WERI-Rb-1 (cell line): Measurements from ENCODE around the gene CARS1.

Experiments
- DNase-seq: peaks from one replicate; pipeline ENCODE4 v3.0.0-alpha.2; 2020
- H3K27ac ChIP-seq: fragments of 250-450 bp; sonication (Bioruptor Pico); 2 replicates; pipeline ENCODE4 v1.5.1; 2020; ENCODE audit warnings: mild to moderate bottlenecking, moderate library complexity
- H3K27me3 ChIP-seq: fragments of 250-450 bp; sonication (Bioruptor Pico); 2 replicates; pipeline ENCODE4 v1.5.1; 2021; ENCODE audit warnings: mild to moderate bottlenecking, low read depth, moderate library complexity; ENCODE audit not compliant: insufficient read depth, severe bottlenecking
- H3K36me3 ChIP-seq: fragments of 250-450 bp; sonication (Bioruptor Pico); 2 replicates; pipeline ENCODE4 v1.5.1; 2020; ENCODE audit warnings: mild to moderate bottlenecking, moderate library complexity
- H3K4me3 ChIP-seq: 2 replicates; pipeline ENCODE4 v1.5.1; 2011; ENCODE audit warnings: low read depth, mild to moderate bottlenecking, control low read depth, low read length
- H3K9me3 ChIP-seq: fragments of 250-450 bp; sonication (Bioruptor Pico); 2 replicates; pipeline ENCODE4 v1.5.1; 2021; ENCODE audit warnings: mild to moderate bottlenecking, moderate library complexity; ENCODE audit not compliant: severe bottlenecking
- CTCF ChIP-seq: IDR thresholded peaks from 2 replicates; pipeline ENCODE4 v1.5.1; 2011; ENCODE audit warnings: low read depth, mild to moderate bottlenecking, control low read depth, inconsistent platforms, low read length

Gene CARS1

GRCh38 chr11:3086671-3087150 lies 29.5 kb upstream of the CARS1 start:
- no peaks in the 10 kb centered on the region for H3K36me3 ChIP-seq
- no peak for DNase-seq
- H3K9me3 ChIP-seq = no peaks in the 10 kb centered on the region
- H3K27ac ChIP-seq = no peak overlapping the region
- TF ChIP-seq CTCF = no peak
- H3K27me3 ChIP-seq = no peaks in the 10 kb centered on the region
- no peak overlapping the region for H3K4me3 ChIP-seq

GRCh38 chr11:3086114-3086513 lies 28.9 kb upstream of the CARS1 start:
- Histone ChIP-seq H3K9me3 (no peaks in the 10 kb centered on the region), H3K27me3 (no peaks in the 10 kb centered on the region), H3K36me3 (no peaks in the 10 kb centered on the region), H3K27ac (no peak overlapping the region), H3K4me3 (no peak overlapping the region)
- no peak for DNase-seq
- no peak for TF ChIP-seq CTCF

- Histone ChIP-seq H3K4me3 (no peak overlapping the region), H3K27me3 (no peaks in the 10 kb centered on the region), H3K9me3 (no peaks in the 10 kb centered on the region), H3K27ac (no peak overlapping the region), H3K36me3 (no peaks in the 10 kb centered on the region)
- DNase-seq = no peak
- no peak for TF ChIP-seq CTCF
Measured at GRCh38 chr11:3085052-3085451, 27.8 kb upstream of the CARS1 start.

GRCh38 chr11:3083321-3083720 lies 26.1 kb upstream of the CARS1 start:
- H3K9me3 ChIP-seq = no peaks in the 10 kb centered on the region
- no peak for TF ChIP-seq CTCF
- no peak overlapping the region for H3K4me3 ChIP-seq
- no peak overlapping the region for H3K27ac ChIP-seq
- no peak for DNase-seq
- H3K27me3 ChIP-seq = no peaks in the 10 kb centered on the region
- no peaks in the 10 kb centered on the region for H3K36me3 ChIP-seq

- DNase-seq = no peak
- H3K27me3 ChIP-seq = no peaks in the 10 kb centered on the region
- H3K27ac ChIP-seq = no peak overlapping the region
- no peak overlapping the region for H3K4me3 ChIP-seq
- TF ChIP-seq CTCF = no peak
- H3K9me3 ChIP-seq = no peaks in the 10 kb centered on the region
- no peaks in the 10 kb centered on the region for H3K36me3 ChIP-seq
Measured at GRCh38 chr11:3081386-3081751, 24.1 kb upstream of the CARS1 start.

GRCh38 chr11:3080733-3081385 lies 23.6 kb upstream of the CARS1 start:
- H3K36me3 ChIP-seq = no peaks in the 10 kb centered on the region
- TF ChIP-seq CTCF = no peak
- H3K27me3 ChIP-seq = no peaks in the 10 kb centered on the region
- no peak overlapping the region for H3K27ac ChIP-seq
- H3K9me3 ChIP-seq = no peaks in the 10 kb centered on the region
- H3K4me3 ChIP-seq = no peak overlapping the region
- no peak for DNase-seq
